DND-41 (cell line): ENCODE measurements around the gene GALNT7.
A peak's percentile ranks its signal among the peaks of the same experiment; 100 is the strongest.

Experiments used
- EZH2 ChIP-seq: IDR thresholded peaks from 3 replicates; pipeline ENCODE4 v1.6.1; 2012; ENCODE audit warnings: borderline replicate concordance, low read depth, mild to moderate bottlenecking, moderate library complexity, low read length, inconsistent platforms; ENCODE audit not compliant: severe bottlenecking
- TF ChIP-seq, protein P1 (sequence below): IDR thresholded peaks from 2 replicates; pipeline ENCODE4 v1.5.1; 2012; ENCODE audit warnings: borderline replicate concordance, low read length, moderate library complexity, mild to moderate bottlenecking; ENCODE audit not compliant: poor library complexity, severe bottlenecking; ENCODE audit errors: extremely low read depth

DNA sequence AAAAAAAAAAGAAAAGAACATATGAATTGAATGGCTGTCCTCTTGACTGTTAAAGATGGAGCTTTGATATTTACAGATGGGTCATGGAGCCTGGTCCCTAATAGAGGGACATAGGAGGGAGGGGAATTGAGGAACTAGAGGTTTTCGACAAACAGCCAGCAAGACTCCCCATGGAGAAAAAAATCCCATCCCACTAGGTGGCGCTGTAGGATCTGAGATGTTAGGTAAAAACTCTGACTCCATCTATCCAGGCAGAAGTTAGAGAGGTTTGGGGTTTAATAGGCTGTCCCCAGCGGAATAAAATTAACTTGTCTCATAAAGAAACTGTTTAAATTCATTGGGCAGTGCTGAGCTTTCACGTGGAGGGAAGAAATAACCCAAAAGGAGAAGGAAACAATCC is 119.7 kb downstream of the GALNT7 start:
- TF ChIP-seq, protein P1, sequence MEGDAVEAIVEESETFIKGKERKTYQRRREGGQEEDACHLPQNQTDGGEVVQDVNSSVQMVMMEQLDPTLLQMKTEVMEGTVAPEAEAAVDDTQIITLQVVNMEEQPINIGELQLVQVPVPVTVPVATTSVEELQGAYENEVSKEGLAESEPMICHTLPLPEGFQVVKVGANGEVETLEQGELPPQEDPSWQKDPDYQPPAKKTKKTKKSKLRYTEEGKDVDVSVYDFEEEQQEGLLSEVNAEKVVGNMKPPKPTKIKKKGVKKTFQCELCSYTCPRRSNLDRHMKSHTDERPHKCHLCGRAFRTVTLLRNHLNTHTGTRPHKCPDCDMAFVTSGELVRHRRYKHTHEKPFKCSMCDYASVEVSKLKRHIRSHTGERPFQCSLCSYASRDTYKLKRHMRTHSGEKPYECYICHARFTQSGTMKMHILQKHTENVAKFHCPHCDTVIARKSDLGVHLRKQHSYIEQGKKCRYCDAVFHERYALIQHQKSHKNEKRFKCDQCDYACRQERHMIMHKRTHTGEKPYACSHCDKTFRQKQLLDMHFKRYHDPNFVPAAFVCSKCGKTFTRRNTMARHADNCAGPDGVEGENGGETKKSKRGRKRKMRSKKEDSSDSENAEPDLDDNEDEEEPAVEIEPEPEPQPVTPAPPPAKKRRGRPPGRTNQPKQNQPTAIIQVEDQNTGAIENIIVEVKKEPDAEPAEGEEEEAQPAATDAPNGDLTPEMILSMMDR, result peak; percentile 75
- no peak for TF ChIP-seq EZH2
